HEK293 (cell line): ENCODE measurements around the gene ENAH.

ENCODE experiments used
- CTCF ChIA-PET: fragments of 350-600 bp; formaldehyde crosslinking; extraction: SDS; loops from one replicate; lab custom pipeline; 2021; ENCODE audit warnings: antibody characterized with exemption; lab: Yijun Ruan, JAX
- POLR2A ChIA-PET: fragments of 300-600 bp; formaldehyde crosslinking; extraction: SDS; loops from one replicate; lab custom pipeline; 2020; ENCODE audit warnings: antibody characterized with exemption, inconsistent platforms; lab: Yijun Ruan, JAX
- H3K27ac ChIP-seq: fragments of 200-500 bp; sonication (Bioruptor generic); 2 replicates; pipeline ENCODE4 v1.5.1; 2014; ENCODE audit warnings: low read depth, low read length, control low read depth, inconsistent platforms; ENCODE audit errors: extremely low read depth
- H3K36me3 ChIP-seq, 2 experiments: fragments of 200-500 bp in 1 of 2; sonication (Bioruptor generic) in 1 of 2; 1 replicate in 1 of 2; 2 replicates in 1 of 2; pipeline ENCODE4 v1.5.1; 2014 to 2017; ENCODE audit warnings: inconsistent platforms in 2 of 2, low read length in 2 of 2; ENCODE audit not compliant: control insufficient read depth in 2 of 2, insufficient read depth in 1 of 2
- H3K4me1 ChIP-seq: fragments of 200-500 bp; sonication (Bioruptor generic); 2 replicates; pipeline ENCODE4 v1.5.1; 2014; ENCODE audit warnings: mild to moderate bottlenecking, low read length, inconsistent platforms; ENCODE audit not compliant: control insufficient read depth, insufficient read depth
- H3K4me3 ChIP-seq: 2 replicates; pipeline ENCODE4 v1.5.1; 2011; ENCODE audit warnings: low read depth, mild to moderate bottlenecking, control low read depth, low read length, moderate library complexity
- H3K9me3 ChIP-seq: fragments of 200-500 bp; sonication (Bioruptor generic); 2 replicates; pipeline ENCODE4 v1.5.1; 2014; ENCODE audit warnings: low read depth, low read length, inconsistent platforms; ENCODE audit not compliant: control insufficient read depth, insufficient read depth
- PRDM1 ChIP-seq: fragments of 450-650 bp; formaldehyde crosslinking; IDR thresholded peaks from 2 replicates; pipeline ENCODE4; 2016; ENCODE audit warnings: missing biosample characterization, missing genetic modification characterization
- SP7 ChIP-seq: fragments of 450-650 bp; formaldehyde crosslinking; IDR thresholded peaks from 2 replicates; pipeline ENCODE4 v1.5.1; 2016; ENCODE audit warnings: missing biosample characterization, missing genetic modification characterization
- YY2 ChIP-seq: fragments of 450-650 bp; formaldehyde crosslinking; IDR thresholded peaks from 2 replicates; pipeline ENCODE4 v1.5.1; 2016; ENCODE audit warnings: missing biosample characterization, missing genetic modification characterization
- ZBTB20 ChIP-seq: fragments of 450-650 bp; formaldehyde crosslinking; IDR thresholded peaks from 2 replicates; pipeline ENCODE4 v1.5.1; 2016; ENCODE audit warnings: missing biosample characterization, missing genetic modification characterization
- ZBTB21 ChIP-seq: fragments of 450-650 bp; formaldehyde crosslinking; IDR thresholded peaks from 2 replicates; pipeline ENCODE4 v1.5.1; 2017; ENCODE audit warnings: missing biosample characterization, missing genetic modification characterization
- ZBTB48 ChIP-seq: fragments of 450-650 bp; formaldehyde crosslinking; IDR thresholded peaks from 2 replicates; pipeline ENCODE4 v1.5.1; 2016; ENCODE audit warnings: missing biosample characterization, missing genetic modification characterization
- ZNF146 ChIP-seq: fragments of 450-650 bp; formaldehyde crosslinking; IDR thresholded peaks from 2 replicates; pipeline ENCODE4 v1.5.1; 2016; ENCODE audit warnings: missing biosample characterization, missing genetic modification characterization
- ZNF19 ChIP-seq: fragments of 450-650 bp; formaldehyde crosslinking; IDR thresholded peaks from 2 replicates; pipeline ENCODE4; 2016; ENCODE audit warnings: missing biosample characterization, missing genetic modification characterization, low read depth
- ZNF202 ChIP-seq: fragments of 450-650 bp; formaldehyde crosslinking; IDR thresholded peaks from 2 replicates; pipeline ENCODE4 v1.5.1; 2016; ENCODE audit warnings: missing biosample characterization, missing genetic modification characterization, borderline replicate concordance
- ZNF354C ChIP-seq: fragments of 450-650 bp; formaldehyde crosslinking; IDR thresholded peaks from 2 replicates; pipeline ENCODE4 v1.5.1; 2016; ENCODE audit warnings: missing biosample characterization, missing genetic modification characterization, low read depth, borderline replicate concordance
- ZNF366 ChIP-seq: fragments of 450-650 bp; formaldehyde crosslinking; conservative IDR thresholded peaks from 2 replicates; pipeline ENCODE4 v1.5.1; 2016; ENCODE audit warnings: missing biosample characterization, missing genetic modification characterization
- ZNF426 ChIP-seq: fragments of 450-650 bp; formaldehyde crosslinking; IDR thresholded peaks from 2 replicates; pipeline ENCODE4 v1.5.1; 2017; ENCODE audit warnings: missing biosample characterization, missing genetic modification characterization, mild to moderate bottlenecking, inconsistent platforms, moderate library complexity
- ZNF514 ChIP-seq: fragments of 450-650 bp; formaldehyde crosslinking; IDR thresholded peaks from 2 replicates; pipeline ENCODE4 v1.5.1; 2016; ENCODE audit warnings: missing biosample characterization, missing genetic modification characterization
- ZNF549 ChIP-seq: fragments of 450-650 bp; IDR thresholded peaks from 2 replicates; pipeline ENCODE4 v1.5.1; 2018; ENCODE audit warnings: missing biosample characterization, missing genetic modification characterization, mild to moderate bottlenecking, inconsistent platforms, moderate library complexity
- ZNF624 ChIP-seq: fragments of 450-650 bp; formaldehyde crosslinking; IDR thresholded peaks from 2 replicates; pipeline ENCODE4 v1.5.1; 2017; ENCODE audit warnings: missing biosample characterization, missing genetic modification characterization
- ZNF792 ChIP-seq: fragments of 450-650 bp; formaldehyde crosslinking; IDR thresholded peaks from 2 replicates; pipeline ENCODE4 v1.5.1; 2016; ENCODE audit warnings: missing biosample characterization, missing genetic modification characterization
- ZNF837 ChIP-seq: fragments of 450-650 bp; formaldehyde crosslinking; IDR thresholded peaks from 2 replicates; pipeline ENCODE4 v1.5.1; 2016; ENCODE audit warnings: missing biosample characterization, missing genetic modification characterization
- TF ChIP-seq, protein P1 (sequence below): fragments of 450-650 bp; formaldehyde crosslinking; IDR thresholded peaks from 2 replicates; pipeline ENCODE4 v1.5.1; 2016; ENCODE audit warnings: missing biosample characterization, missing genetic modification characterization
- TF ChIP-seq, protein P2 (sequence below): fragments of 450-650 bp; formaldehyde crosslinking; IDR thresholded peaks from 2 replicates; pipeline ENCODE4 v1.5.1; 2016; ENCODE audit warnings: missing biosample characterization, missing genetic modification characterization
- TF ChIP-seq, protein P3 (sequence below): fragments of 450-650 bp; IDR thresholded peaks from 2 replicates; pipeline ENCODE4 v1.5.1; 2018; ENCODE audit warnings: missing biosample characterization, mild to moderate bottlenecking, missing genetic modification characterization
- TF ChIP-seq, protein P4 (sequence below): fragments of 450-650 bp; formaldehyde crosslinking; IDR thresholded peaks from 2 replicates; pipeline ENCODE4; 2016; ENCODE audit warnings: missing biosample characterization, missing genetic modification characterization
- TF ChIP-seq, protein P5 (sequence below): fragments of 450-650 bp; formaldehyde crosslinking; IDR thresholded peaks from 2 replicates; pipeline ENCODE4 v1.5.1; 2016; ENCODE audit warnings: missing biosample characterization, missing genetic modification characterization

ENAH gene

DNA sequence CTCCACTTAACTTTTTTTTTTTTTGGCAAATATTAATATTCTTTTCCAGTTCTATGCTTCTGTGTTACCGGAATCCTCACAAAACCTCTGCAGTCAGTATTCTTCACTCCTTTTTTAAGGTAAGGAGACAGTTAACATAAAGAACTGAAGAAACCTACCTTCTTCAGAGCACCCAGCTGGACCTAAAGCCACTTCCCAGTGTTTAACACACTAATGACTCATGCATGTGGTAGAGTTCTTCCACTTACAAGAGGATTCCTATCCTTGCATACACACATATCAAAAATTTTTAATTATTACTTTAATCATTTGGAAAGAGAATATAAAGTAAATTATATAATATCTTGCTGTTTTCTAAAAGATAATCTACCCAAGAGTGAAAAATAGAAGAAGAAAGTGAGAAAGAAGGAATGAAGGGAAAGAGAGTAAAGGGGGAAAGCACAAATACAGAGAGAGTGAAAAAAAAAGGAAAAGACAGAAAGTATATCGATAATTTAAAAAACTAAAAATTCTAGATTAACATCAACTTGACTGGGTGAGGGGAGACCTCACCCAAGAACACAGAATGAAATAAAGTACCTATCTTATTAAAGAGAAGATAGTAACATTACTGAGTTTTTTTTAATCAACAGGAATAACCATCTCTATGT, 54.9 kb downstream of the ENAH start:
- CTCF ChIA-PET, result interaction anchor here (0.6 to 1.0 kb wide), 4 partner anchors 24 to 600 kb away, joined by 3 to 9 read pairs (median 3); no protein-coding TSS in a partner anchor
- POLR2A ChIA-PET, result no interaction called here

More for the DNA sequence above, 54.9 kb downstream of the ENAH start:
- H3K4me1 ChIP-seq, result peaks cover 38% of the 10 kb centered on the region
- no peaks in the 10 kb centered on the region; the same call in 1 of the 2 replicates for H3K9me3 ChIP-seq
- peaks cover 0 to 11% of the 10 kb centered on the region in 2 experiments; a peak in 2 of 3 replicates for H3K36me3 ChIP-seq
- no peak overlapping the region for H3K27ac ChIP-seq
- TF ChIP-seq ZBTB21 (tag by site-specific recombination) (no peak), ZNF354C (tag by site-specific recombination) (no peak), YY2 (no peak), ZNF792 (tag by site-specific recombination) (no peak), ZNF514 (tag by site-specific recombination) (no peak), SP7 (tag by site-specific recombination) (no peak), ZNF146 (tag by site-specific recombination) (no peak), ZNF19 (tag by site-specific recombination) (no peak), ZBTB20 (tag by site-specific recombination) (no peak), ZBTB48 (no peak), PRDM1 (tag by site-specific recombination) (peak; percentile 100), ZNF549 (no peak), ZNF426 (tag by site-specific recombination) (no peak), ZNF366 (peak; percentile 54; the same call in 1 of the 2 replicates), ZNF837 (tag by site-specific recombination) (no peak), ZNF202 (tag by site-specific recombination) (0 out of 2 replicates have a peak, but pooled peaks have one; percentile 53), ZNF624 (tag by site-specific recombination) (no peak)
- TF ChIP-seq, protein P1, sequence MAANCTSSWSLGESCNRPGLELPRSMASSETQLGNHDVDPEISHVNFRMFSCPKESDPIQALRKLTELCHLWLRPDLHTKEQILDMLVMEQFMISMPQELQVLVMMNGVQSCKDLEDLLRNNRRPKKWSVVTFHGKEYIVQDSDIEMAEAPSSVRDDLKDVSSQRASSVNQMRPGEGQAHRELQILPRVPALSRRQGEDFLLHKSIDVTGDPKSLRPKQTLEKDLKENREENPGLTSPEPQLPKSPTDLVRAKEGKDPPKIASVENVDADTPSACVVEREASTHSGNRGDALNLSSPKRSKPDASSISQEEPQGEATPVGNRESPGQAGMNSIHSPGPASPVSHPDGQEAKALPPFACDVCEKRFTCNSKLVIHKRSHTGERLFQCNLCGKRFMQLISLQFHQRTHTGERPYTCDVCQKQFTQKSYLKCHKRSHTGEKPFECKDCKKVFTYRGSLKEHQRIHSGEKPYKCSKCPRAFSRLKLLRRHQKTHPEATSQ (tag by site-specific recombination), result no peak
- TF ChIP-seq, protein P2, sequence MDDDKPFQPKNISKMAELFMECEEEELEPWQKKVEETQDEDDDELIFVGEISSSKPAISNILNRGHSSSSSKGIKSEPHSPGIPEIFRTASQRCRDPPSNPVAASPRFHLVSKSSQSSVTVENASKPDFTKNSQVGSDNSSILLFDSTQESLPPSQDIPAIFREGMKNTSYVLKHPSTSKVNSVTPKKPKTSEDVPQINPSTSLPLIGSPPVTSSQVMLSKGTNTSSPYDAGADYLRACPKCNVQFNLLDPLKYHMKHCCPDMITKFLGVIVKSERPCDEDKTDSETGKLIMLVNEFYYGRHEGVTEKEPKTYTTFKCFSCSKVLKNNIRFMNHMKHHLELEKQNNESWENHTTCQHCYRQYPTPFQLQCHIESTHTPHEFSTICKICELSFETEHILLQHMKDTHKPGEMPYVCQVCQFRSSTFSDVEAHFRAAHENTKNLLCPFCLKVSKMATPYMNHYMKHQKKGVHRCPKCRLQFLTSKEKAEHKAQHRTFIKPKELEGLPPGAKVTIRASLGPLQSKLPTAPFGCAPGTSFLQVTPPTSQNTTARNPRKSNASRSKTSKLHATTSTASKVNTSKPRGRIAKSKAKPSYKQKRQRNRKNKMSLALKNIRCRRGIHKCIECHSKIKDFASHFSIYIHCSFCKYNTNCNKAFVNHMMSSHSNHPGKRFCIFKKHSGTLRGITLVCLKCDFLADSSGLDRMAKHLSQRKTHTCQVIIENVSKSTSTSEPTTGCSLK, result no peak
- TF ChIP-seq, protein P3, sequence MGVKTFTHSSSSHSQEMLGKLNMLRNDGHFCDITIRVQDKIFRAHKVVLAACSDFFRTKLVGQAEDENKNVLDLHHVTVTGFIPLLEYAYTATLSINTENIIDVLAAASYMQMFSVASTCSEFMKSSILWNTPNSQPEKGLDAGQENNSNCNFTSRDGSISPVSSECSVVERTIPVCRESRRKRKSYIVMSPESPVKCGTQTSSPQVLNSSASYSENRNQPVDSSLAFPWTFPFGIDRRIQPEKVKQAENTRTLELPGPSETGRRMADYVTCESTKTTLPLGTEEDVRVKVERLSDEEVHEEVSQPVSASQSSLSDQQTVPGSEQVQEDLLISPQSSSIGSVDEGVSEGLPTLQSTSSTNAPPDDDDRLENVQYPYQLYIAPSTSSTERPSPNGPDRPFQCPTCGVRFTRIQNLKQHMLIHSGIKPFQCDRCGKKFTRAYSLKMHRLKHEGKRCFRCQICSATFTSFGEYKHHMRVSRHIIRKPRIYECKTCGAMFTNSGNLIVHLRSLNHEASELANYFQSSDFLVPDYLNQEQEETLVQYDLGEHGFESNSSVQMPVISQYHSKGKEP (tag by site-specific recombination), result no peak
- TF ChIP-seq, protein P4, sequence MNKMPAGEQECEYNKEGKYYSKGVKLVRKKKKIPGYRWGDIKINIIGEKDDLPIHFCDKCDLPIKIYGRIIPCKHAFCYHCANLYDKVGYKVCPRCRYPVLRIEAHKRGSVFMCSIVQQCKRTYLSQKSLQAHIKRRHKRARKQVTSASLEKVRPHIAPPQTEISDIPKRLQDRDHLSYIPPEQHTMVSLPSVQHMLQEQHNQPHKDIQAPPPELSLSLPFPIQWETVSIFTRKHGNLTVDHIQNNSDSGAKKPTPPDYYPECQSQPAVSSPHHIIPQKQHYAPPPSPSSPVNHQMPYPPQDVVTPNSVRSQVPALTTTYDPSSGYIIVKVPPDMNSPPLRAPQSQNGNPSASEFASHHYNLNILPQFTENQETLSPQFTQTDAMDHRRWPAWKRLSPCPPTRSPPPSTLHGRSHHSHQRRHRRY (tag by site-specific recombination), result no peak
- TF ChIP-seq, protein P5, sequence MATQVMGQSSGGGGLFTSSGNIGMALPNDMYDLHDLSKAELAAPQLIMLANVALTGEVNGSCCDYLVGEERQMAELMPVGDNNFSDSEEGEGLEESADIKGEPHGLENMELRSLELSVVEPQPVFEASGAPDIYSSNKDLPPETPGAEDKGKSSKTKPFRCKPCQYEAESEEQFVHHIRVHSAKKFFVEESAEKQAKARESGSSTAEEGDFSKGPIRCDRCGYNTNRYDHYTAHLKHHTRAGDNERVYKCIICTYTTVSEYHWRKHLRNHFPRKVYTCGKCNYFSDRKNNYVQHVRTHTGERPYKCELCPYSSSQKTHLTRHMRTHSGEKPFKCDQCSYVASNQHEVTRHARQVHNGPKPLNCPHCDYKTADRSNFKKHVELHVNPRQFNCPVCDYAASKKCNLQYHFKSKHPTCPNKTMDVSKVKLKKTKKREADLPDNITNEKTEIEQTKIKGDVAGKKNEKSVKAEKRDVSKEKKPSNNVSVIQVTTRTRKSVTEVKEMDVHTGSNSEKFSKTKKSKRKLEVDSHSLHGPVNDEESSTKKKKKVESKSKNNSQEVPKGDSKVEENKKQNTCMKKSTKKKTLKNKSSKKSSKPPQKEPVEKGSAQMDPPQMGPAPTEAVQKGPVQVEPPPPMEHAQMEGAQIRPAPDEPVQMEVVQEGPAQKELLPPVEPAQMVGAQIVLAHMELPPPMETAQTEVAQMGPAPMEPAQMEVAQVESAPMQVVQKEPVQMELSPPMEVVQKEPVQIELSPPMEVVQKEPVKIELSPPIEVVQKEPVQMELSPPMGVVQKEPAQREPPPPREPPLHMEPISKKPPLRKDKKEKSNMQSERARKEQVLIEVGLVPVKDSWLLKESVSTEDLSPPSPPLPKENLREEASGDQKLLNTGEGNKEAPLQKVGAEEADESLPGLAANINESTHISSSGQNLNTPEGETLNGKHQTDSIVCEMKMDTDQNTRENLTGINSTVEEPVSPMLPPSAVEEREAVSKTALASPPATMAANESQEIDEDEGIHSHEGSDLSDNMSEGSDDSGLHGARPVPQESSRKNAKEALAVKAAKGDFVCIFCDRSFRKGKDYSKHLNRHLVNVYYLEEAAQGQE (tag by site-specific recombination), result 0 out of 2 replicates have a peak, but pooled peaks have one; percentile 18
- no peak overlapping the region for H3K4me3 ChIP-seq
